HG03520 (cell line): ENCODE data around the gene ANKRD10.

Experiments
- ATAC-seq: cut with Tn5 transposase; IDR thresholded peaks from one replicate; pipeline ENCODE4 v1.9.1; 2021; ENCODE audit warnings: mild to moderate bottlenecking, moderate library complexity; ENCODE audit not compliant: unreplicated experiment

Gene ANKRD10

GRCh38 chr13:110835721-110836604 is 78.9 kb downstream of the ANKRD10 start:
- no peak for ATAC-seq

GRCh38 chr13:110834572-110834971 is 80.3 kb downstream of the ANKRD10 start:
- ATAC-seq = no peak

GRCh38 chr13:110832531-110832930 is 82.3 kb downstream of the ANKRD10 start:
- ATAC-seq = no peak

GRCh38 chr13:110832205-110832479 is 82.7 kb downstream of the ANKRD10 start:
- no peak for ATAC-seq

GRCh38 chr13:110831437-110832204 is 83.2 kb downstream of the ANKRD10 start:
- ATAC-seq = no peak

GRCh38 chr13:110830800-110831371 is 84.0 kb downstream of the ANKRD10 start:
- ATAC-seq = no peak

GRCh38 chr13:110830331-110830730 is 84.5 kb downstream of the ANKRD10 start:
- no peak for ATAC-seq

GRCh38 chr13:110829486-110829885 is 85.4 kb downstream of the ANKRD10 start:
- no peak for ATAC-seq

GRCh38 chr13:110828705-110829104 is 86.2 kb downstream of the ANKRD10 start:
- ATAC-seq = no peak
